Stimulated activated CD8-positive, alpha-beta memory T cell treated with anti-CD3 and anti-CD28 coated beads, Interleukin-7, amount 100 ng/mL, for 48 hours (primary cell): Measurements from ENCODE around the gene NEO1.

Experiments used
- DNase-seq, 2 donors: peaks; one replicate each; pipeline ENCODE4 v3.0.0-alpha.2; 2020; ENCODE audit warnings: low read depth in 1 of 2; ENCODE audit errors: extremely low read depth in 1 of 2

The NEO1 gene

GRCh38 chr15:73072894-73073293 is 20.6 kb downstream of the NEO1 start:
- DNase-seq: no peak

GRCh38 chr15:73074241-73074640 is 22.0 kb downstream of the NEO1 start:
- no peak for DNase-seq

- no peak for DNase-seq
Measured at GRCh38 chr15:73075160-73075859, 23.0 kb downstream of the NEO1 start.

GRCh38 chr15:73078291-73078690 is 26.0 kb downstream of the NEO1 start:
- no peak for DNase-seq

GRCh38 chr15:73078722-73079121 is 26.5 kb downstream of the NEO1 start:
- no peak for DNase-seq

GRCh38 chr15:73079565-73079964 is 27.3 kb downstream of the NEO1 start:
- DNase-seq: no peak

GRCh38 chr15:73081321-73081958 is 29.2 kb downstream of the NEO1 start:
- DNase-seq: no peak

GRCh38 chr15:73082812-73083211 is 30.5 kb downstream of the NEO1 start:
- no peak for DNase-seq

- no peak for DNase-seq
Measured at GRCh38 chr15:73087098-73087497, 34.8 kb downstream of the NEO1 start.

GRCh38 chr15:73105064-73105463 is 52.8 kb downstream of the NEO1 start:
- DNase-seq: no peak

GRCh38 chr15:73108676-73109075 is 56.4 kb downstream of the NEO1 start:
- no peak for DNase-seq

GRCh38 chr15:73109765-73110164 is 57.5 kb downstream of the NEO1 start:
- DNase-seq: no peak

- no peak for DNase-seq
Measured at GRCh38 chr15:73110201-73110600, 57.9 kb downstream of the NEO1 start.

- DNase-seq: no peak
Measured at GRCh38 chr15:73114064-73114463, 61.8 kb downstream of the NEO1 start.

- DNase-seq: no peak
Measured at GRCh38 chr15:73116164-73116563, 63.9 kb downstream of the NEO1 start.

- DNase-seq: no peak
Measured at GRCh38 chr15:73118055-73118454, 65.8 kb downstream of the NEO1 start.

- DNase-seq: no peak
Measured at GRCh38 chr15:73119478-73119877, 67.2 kb downstream of the NEO1 start.

- DNase-seq: no peak
Measured at GRCh38 chr15:73120269-73120668, 68.0 kb downstream of the NEO1 start.

- DNase-seq: no peak
Measured at GRCh38 chr15:73125219-73125618, 73.0 kb downstream of the NEO1 start.

GRCh38 chr15:73127302-73127936 is 75.2 kb downstream of the NEO1 start:
- DNase-seq: no peak

- DNase-seq: no peak
Measured at GRCh38 chr15:73130830-73131229, 78.6 kb downstream of the NEO1 start.

GRCh38 chr15:73134196-73134595 is 81.9 kb downstream of the NEO1 start:
- DNase-seq: no peak
